Endothelial cell of umbilical vein (primary cell): ENCODE results near the gene MTREX.

Experiments
- EZH2 ChIP-seq: IDR thresholded peaks from 2 replicates; pipeline ENCODE4 v1.6.1; 2012; ENCODE audit warnings: borderline replicate concordance, low read depth, mild to moderate bottlenecking, moderate library complexity, low read length, inconsistent platforms; ENCODE audit not compliant: severe bottlenecking
- GATA2 ChIP-seq: IDR thresholded peaks from 2 replicates; pipeline ENCODE4 v1.7.0; 2011; ENCODE audit warnings: low read depth, mild to moderate bottlenecking, moderate library complexity, mixed read lengths, low read length; ENCODE audit not compliant: insufficient read length, insufficient read depth
- JUN ChIP-seq: IDR thresholded peaks from 2 replicates; pipeline ENCODE4 v1.6.1; 2011; ENCODE audit warnings: borderline replicate concordance, low read depth; ENCODE audit not compliant: insufficient read length, insufficient read depth
- MYC ChIP-seq: IDR thresholded peaks from one replicate; pipeline ENCODE4 v1.6.1; 2011; ENCODE audit warnings: mild to moderate bottlenecking, low read depth, low read length
- POLR2A ChIP-seq: IDR thresholded peaks from 2 replicates; pipeline ENCODE4 v1.6.1; 2012; ENCODE audit warnings: low read depth, mild to moderate bottlenecking, control low read depth, low read length
- POLR2AphosphoS5 ChIP-seq: IDR thresholded peaks from 2 replicates; pipeline ENCODE4 v1.6.1; 2012; ENCODE audit warnings: low read depth, mild to moderate bottlenecking, control low read depth, low read length, moderate library complexity; ENCODE audit not compliant: insufficient read depth
- TF ChIP-seq, protein P1 (sequence below), 2 donors: IDR thresholded peaks; 1 replicate in 1 of 2; 2 replicates in 1 of 2; pipeline ENCODE4 v1.5.1; 2011; ENCODE audit warnings: low read length in 2 of 2, mild to moderate bottlenecking in 2 of 2, moderate library complexity in 2 of 2, control low read depth in 1 of 2, inconsistent platforms in 1 of 2, low read depth in 1 of 2; ENCODE audit not compliant: insufficient read depth in 1 of 2; ENCODE audit errors: extremely low read depth in 1 of 2
- TF ChIP-seq, protein P2 (sequence below): IDR thresholded peaks from 2 replicates; pipeline ENCODE4 v1.6.1; 2011; ENCODE audit not compliant: insufficient read depth, insufficient read length

DNA sequence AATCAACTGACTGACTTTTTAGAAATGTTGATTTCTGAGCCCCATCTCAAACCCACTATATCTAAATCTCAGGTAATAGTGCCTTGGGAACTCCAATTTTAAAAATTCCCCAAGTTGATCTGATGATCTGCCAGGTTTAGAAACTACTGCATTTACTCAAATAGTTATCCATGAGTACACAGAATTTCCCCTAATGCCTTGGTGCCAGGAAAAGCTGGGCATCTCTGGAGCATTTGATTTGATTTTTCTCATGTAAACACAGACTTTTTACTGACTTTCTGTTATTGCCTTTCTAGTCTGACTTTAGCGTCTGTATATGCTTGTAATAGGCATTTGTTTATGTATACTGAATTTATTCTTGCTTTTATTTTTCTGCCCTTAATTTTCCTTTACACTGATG lies 35.8 kb downstream of the MTREX start:
- TF ChIP-seq, protein P1, sequence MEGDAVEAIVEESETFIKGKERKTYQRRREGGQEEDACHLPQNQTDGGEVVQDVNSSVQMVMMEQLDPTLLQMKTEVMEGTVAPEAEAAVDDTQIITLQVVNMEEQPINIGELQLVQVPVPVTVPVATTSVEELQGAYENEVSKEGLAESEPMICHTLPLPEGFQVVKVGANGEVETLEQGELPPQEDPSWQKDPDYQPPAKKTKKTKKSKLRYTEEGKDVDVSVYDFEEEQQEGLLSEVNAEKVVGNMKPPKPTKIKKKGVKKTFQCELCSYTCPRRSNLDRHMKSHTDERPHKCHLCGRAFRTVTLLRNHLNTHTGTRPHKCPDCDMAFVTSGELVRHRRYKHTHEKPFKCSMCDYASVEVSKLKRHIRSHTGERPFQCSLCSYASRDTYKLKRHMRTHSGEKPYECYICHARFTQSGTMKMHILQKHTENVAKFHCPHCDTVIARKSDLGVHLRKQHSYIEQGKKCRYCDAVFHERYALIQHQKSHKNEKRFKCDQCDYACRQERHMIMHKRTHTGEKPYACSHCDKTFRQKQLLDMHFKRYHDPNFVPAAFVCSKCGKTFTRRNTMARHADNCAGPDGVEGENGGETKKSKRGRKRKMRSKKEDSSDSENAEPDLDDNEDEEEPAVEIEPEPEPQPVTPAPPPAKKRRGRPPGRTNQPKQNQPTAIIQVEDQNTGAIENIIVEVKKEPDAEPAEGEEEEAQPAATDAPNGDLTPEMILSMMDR (IDR thresholded peaks at IDR 0.05; ENCODE audit: extremely low read depth in 1 of 2, insufficient read depth in 1 of 2, low read depth in 1 of 2, low read length in 2 of 2) = no peak
- TF ChIP-seq POLR2AphosphoS5 = no peak
- TF ChIP-seq, protein P2, sequence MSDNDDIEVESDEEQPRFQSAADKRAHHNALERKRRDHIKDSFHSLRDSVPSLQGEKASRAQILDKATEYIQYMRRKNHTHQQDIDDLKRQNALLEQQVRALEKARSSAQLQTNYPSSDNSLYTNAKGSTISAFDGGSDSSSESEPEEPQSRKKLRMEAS = no peak
- TF ChIP-seq GATA2 = no peak
- no peak for TF ChIP-seq JUN
- TF ChIP-seq MYC = no peak
- no peak for TF ChIP-seq POLR2A
- TF ChIP-seq EZH2 = no peak
